Erythroblast (primary cell): ENCODE data around the gene MAP3K20.

ENCODE experiments used
- GATA1 ChIP-seq: IDR thresholded peaks from 2 replicates; pipeline ENCODE4 v1.6.1; 2011; ENCODE audit warnings: low read depth, mild to moderate bottlenecking, control low read depth, low read length, moderate library complexity
- POLR2A ChIP-seq: IDR thresholded peaks from 2 replicates; pipeline ENCODE4 v1.6.1; 2011; ENCODE audit warnings: mild to moderate bottlenecking, low read length

DNA sequence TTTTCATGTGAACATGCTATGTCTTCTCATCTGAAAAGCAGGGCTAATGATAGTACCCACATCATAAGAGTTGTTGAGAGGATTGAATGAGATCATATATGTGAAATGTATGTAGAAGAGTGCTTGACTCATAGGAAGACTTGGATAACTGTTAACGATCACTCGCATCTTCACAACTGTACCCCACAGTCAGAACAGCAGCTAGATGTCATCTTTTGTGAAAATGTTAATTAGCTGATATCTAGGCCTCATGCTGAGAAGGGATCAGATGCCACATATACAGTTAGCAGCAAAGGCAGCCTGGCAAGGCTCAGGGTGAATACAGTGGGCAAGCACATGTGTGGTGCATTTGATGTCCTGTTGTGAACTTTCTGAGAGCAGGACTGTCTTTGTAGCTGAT, 24.2 kb downstream of the MAP3K20 start:
- TF ChIP-seq POLR2A (no peak), GATA1 (no peak)
